Heart left ventricle (tissue), 16 donors: ENCODE data around the gene VILL. TPM values are rescaled to one million over a fixed set of nuclear protein-coding genes. Genes with fewer than 3 reads are reported as not detected.

Experiments
- ATAC-seq, 4 donors: fragments of 200-7000 bp; cut with Tn5 transposase; one replicate each; pipeline ENCODE4 v1.9.1; 2020 to 2022; ENCODE audit warnings: moderate library complexity in 4 of 4, mild to moderate bottlenecking in 3 of 4, moderate number of reproducible peaks in 1 of 4
- DNase-seq, 5 donors: peaks; one replicate each; pipeline ENCODE4 v3.0.0-alpha.2; 2020
- H3K27ac ChIP-seq, 12 donors: fragments of 200-600 bp; sonication (generic) in 4 of 12; one replicate each; pipeline versions ENCODE4 v1.5.0 to v1.8.0; 2016 to 2022; ENCODE audit warnings: mild to moderate bottlenecking in 2 of 12
- H3K27me3 ChIP-seq, 9 donors: fragments of 200-600 bp; sonication (generic) in 2 of 9; one replicate each; pipeline versions ENCODE4 v1.5.1 to v1.8.0; 2016 to 2022; ENCODE audit warnings: mild to moderate bottlenecking in 3 of 9
- H3K36me3 ChIP-seq, 9 donors: fragments of 200-600 bp; sonication (generic) in 2 of 9; one replicate each; pipeline versions ENCODE4 v1.5.0 to v1.8.0; 2018 to 2022; ENCODE audit warnings: mild to moderate bottlenecking in 2 of 9
- H3K4me1 ChIP-seq, 12 donors: fragments of 200-600 bp; sonication (generic) in 4 of 12; one replicate each; pipeline versions ENCODE4 v1.5.0 to v1.8.0; 2016 to 2022; ENCODE audit warnings: mild to moderate bottlenecking in 3 of 12
- H3K4me3 ChIP-seq, 12 donors: fragments of 200-600 bp; sonication (generic) in 4 of 12; one replicate each; pipeline versions ENCODE4 v1.5.0 to v1.8.0; 2017 to 2022; ENCODE audit warnings: mild to moderate bottlenecking in 9 of 12, moderate library complexity in 4 of 12
- H3K9me3 ChIP-seq, 12 donors: fragments of 200-600 bp; sonication (generic) in 4 of 12; one replicate each; pipeline versions ENCODE4 v1.5.0 to v1.8.0; 2016 to 2022; ENCODE audit warnings: mild to moderate bottlenecking in 1 of 12
- CTCF ChIP-seq, 12 donors: fragments of 200-600 bp; sonication (generic) in 4 of 12; IDR thresholded peaks; one replicate each; pipeline versions ENCODE4 v1.5.0 to v1.8.0; 2018 to 2022; ENCODE audit warnings: antibody characterized with exemption in 12 of 12, mild to moderate bottlenecking in 5 of 12
- POLR2A ChIP-seq, 2 donors: fragments of 450-650 bp; IDR thresholded peaks; one replicate each; pipeline ENCODE4 v1.6.1; 2017; ENCODE audit warnings: antibody characterized with exemption in 2 of 2, mild to moderate bottlenecking in 2 of 2, moderate library complexity in 2 of 2
- WGBS, 4 donors: extraction: QIAGEN DNeasy Blood & Tissue Kit in 2 of 4; methylation state at CpG; one replicate each; pipeline versions ENCODE4 v1.1.5 to v1.1.7; 2013 to 2018; 5-methylcytosine and 5-hydroxymethylcytosine counted together
- intact Hi-C, 10 donors: fragments of 100-400 bp; cut with DNase I; formaldehyde crosslinking; loops; one replicate each; pipeline versions ENCODE4 v1.11.1 to v1.14.2; 2022
- polyA plus RNA-seq, 2 donors: library from polyadenylated mRNA; stranded (reverse); fragments of 200-250 nt; gene quantifications; one replicate each; pipeline ENCODE4 v1.2.3, GENCODE V29; 2013
- total RNA-seq, 9 donors: library from RNA; depleted of rRNA in 2 of 9; stranded (reverse); fragments of >200 nt in 2 of 9; fragmentation: NEBNext Ultra II Directional in 3 of 9; extraction: Animal tissue kit (Norgen Biotek cat#: 25700) in 3 of 9; gene quantifications; one replicate each; pipeline versions ENCODE4 v1.1.0 to v1.2.4, GENCODE V29; 2016 to 2023
- donor health status: ischemic (EF 13 %, LVEDD 7.1; RV severe dilation, severe dysfunction).
- donor health status: healthy with polysubstance abuse.
- donor health status: DM: no; HTN: yes; CAD: no.
- donor health status: DM: no; HTN: no; CAD: no.
- donor health status: ischemic (EF 25% LVEDD 6.9; RV normal size, moderate dysfunction).
- donor health status: ischemic (EF 25% LVEDD 5.7; RV mildly dilated, moderate dysfunction).
- donor health status: healthy.
- donor health status: DM: yes; HTN: yes; CAD: no.
- donor health status: ischemic (EF 35%, LVEDD 5.7; RV mildly dilated, moderate dysfunction).
- donor health status: nonischemic (EF 11% LVEDD 7.7; RV severe dilation, severe dysfunction).
- donor health status: DM: yes; HTN: yes; CAD: no.
- donor health status: PGD.
- donor health status: ischemic (EF 29% LVEDD 5.4; RV normal size, mild dysfunction).
- donor health status: nonischemic (EF 23%, LVEDD 6.1; RV moderate dilation, normal function).

VILL gene
- total and polyA plus RNA-seq, 11 donors: 1.1 to 6.3 (median 2.7) TPM

DNA sequence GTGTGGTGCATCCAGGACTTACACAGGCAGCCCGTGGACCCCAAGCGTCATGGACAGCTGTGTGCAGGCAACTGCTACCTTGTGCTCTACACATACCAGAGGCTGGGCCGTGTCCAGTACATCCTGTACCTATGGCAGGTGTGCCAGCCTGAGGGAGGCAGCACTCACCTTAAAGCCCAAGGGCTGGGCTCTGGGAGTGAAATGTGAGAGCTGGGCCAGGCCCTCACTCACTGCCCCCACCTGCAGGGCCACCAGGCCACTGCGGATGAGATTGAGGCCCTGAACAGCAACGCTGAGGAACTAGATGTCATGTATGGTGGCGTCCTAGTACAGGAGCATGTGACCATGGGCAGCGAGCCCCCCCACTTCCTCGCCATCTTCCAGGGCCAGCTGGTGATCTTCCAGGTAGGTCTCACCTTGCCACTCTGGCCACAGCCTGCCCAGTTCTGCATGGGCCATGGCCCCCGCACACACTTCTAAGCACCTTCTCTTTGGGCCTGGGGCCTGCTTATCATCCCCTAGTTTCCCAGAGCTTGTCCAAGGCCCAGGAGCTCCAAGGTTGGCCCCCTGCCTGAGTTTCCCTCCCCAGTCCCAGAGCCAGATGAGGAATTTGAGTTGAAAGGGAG, 11.0 kb downstream of the VILL start:
- no peak for TF ChIP-seq CTCF (IDR thresholded peaks at IDR 0.05)
- no peaks in the 10 kb centered on the region for H3K9me3 ChIP-seq
- DNase-seq (peak in 3 of 5 donors; percentile 10 to 32 (median 21)), ATAC-seq (no peak)
- peaks cover 0 to 31% (median 8%) of the 10 kb centered on the region in 9 donors for H3K36me3 ChIP-seq
- H3K27me3 ChIP-seq: no peaks in the 10 kb centered on the region
- WGBS, 4 donors: 90 to 100% (median 94%) methylated on average over 4 to 9 of the region's 9 CpGs
- peaks cover 0 to 38% (median 20%) of the 10 kb centered on the region in 12 donors for H3K4me1 ChIP-seq
- H3K4me3 ChIP-seq: no peak overlapping the region
- intact Hi-C loops: loop anchor here in 3 of 10 donors (2.0 to 10.0 kb wide), 6 partner anchors 27 to 476 kb away; no protein-coding TSS in a partner anchor
- H3K27ac ChIP-seq: no peak overlapping the region

- peaks cover 0 to 36% (median 20%) of the 10 kb centered on the region in 12 donors for H3K4me1 ChIP-seq
- H3K4me3 ChIP-seq: no peak overlapping the region
- DNase-seq (peak in 2 of 5 donors; percentile 21), ATAC-seq (no peak)
- intact Hi-C loops: loop anchor here in 3 of 10 donors (2.0 to 10.0 kb wide), 6 partner anchors 28 to 475 kb away; no protein-coding TSS in a partner anchor
- TF ChIP-seq CTCF (IDR thresholded peaks at IDR 0.05) (no peak), POLR2A (IDR thresholded peaks at IDR 0.05) (no peak)
- H3K27ac ChIP-seq: peak overlapping the region in 2 of 12 donors; percentile 76 to 86
- H3K27me3 ChIP-seq: no peaks in the 10 kb centered on the region
- whole genome bisulfite sequencing, 4 donors: 91 to 100% (median 96%) methylated on average over 4 to 6 of the region's 6 CpGs
- H3K36me3 ChIP-seq: peaks cover 0 to 36% (median 9%) of the 10 kb centered on the region in 9 donors
- no peaks in the 10 kb centered on the region for H3K9me3 ChIP-seq
These were observed 11.8 kb downstream of the VILL start for GRCh38 chr3:38002291-38002876.

DNA sequence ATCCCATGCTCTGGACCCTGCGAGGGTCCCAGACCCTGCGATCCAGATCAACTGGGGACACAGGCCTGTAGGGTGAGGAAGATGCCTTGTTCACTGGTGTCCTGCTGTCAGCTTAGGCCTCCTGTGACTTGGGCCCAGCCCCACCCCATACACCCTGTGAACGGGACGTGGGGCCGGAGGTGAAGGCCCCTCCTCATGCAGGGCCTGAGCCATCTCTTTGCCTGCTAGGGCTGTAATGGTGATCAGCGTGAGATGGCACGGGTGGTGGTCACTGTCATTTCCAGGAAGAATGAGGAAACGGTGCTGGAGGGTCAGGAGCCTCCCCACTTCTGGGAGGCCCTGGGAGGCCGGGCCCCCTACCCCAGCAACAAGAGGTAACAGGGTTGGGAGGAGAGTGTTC, 12.4 kb downstream of the VILL start:
- WGBS, 4 donors: 79 to 95% (median 87%) methylated on average over 8 to 9 of the region's 9 CpGs
- Histone ChIP-seq H3K9me3 (no peaks in the 10 kb centered on the region), H3K4me3 (no peak overlapping the region), H3K4me1 (peaks cover 0 to 33% (median 19%) of the 10 kb centered on the region in 12 donors), H3K36me3 (peaks cover 0 to 42% (median 15%) of the 10 kb centered on the region in 9 donors), H3K27ac (peak overlapping the region in 6 of 12 donors; percentile 30 to 86 (median 67)), H3K27me3 (no peaks in the 10 kb centered on the region)
- DNase-seq: peak in 2 of 5 donors; percentile 15 to 29
- intact Hi-C loops: loop anchor here in 3 of 10 donors (2.0 to 10.0 kb wide), 6 partner anchors 28 to 474 kb away; no protein-coding TSS in a partner anchor
- ATAC-seq: no peak
- no peak for TF ChIP-seq POLR2A (IDR thresholded peaks at IDR 0.05)
- TF ChIP-seq CTCF (IDR thresholded peaks at IDR 0.05): no peak

GRCh38 chr3:38003371-38003816, 12.8 kb downstream of the VILL start:
- peak overlapping the region in 10 of 12 donors; percentile 1 to 86 (median 60) for H3K27ac ChIP-seq

More at GRCh38 chr3:38003371-38003816, 12.8 kb downstream of the VILL start:
- TF ChIP-seq POLR2A (IDR thresholded peaks at IDR 0.05) (no peak), CTCF (IDR thresholded peaks at IDR 0.05) (peak; percentile 77 to 94 (median 86))
- Histone ChIP-seq H3K9me3 (no peaks in the 10 kb centered on the region), H3K4me1 (peaks cover 0 to 28% (median 15%) of the 10 kb centered on the region in 12 donors), H3K27me3 (no peaks in the 10 kb centered on the region), H3K4me3 (peak overlapping the region in 6 of 12 donors; percentile 36 to 57 (median 48)), H3K36me3 (peaks cover 0 to 46% (median 20%) of the 10 kb centered on the region in 9 donors)
- DNase-seq: peak; percentile 62 to 84 (median 71)
- intact Hi-C loops: loop anchor here in 3 of 10 donors (2.0 to 10.0 kb wide), 6 partner anchors 29 to 474 kb away; no protein-coding TSS in a partner anchor
- WGBS, 4 donors: 32 to 63% (median 37%) methylated on average over 6 to 7 of the region's 7 CpGs
- ATAC-seq: peak in 3 of 4 donors; percentile 32 to 60 (median 39)
